Lower lobe of right lung (tissue), 2 donors: Measurements from ENCODE around the gene MAL. TPM values are rescaled to one million over a fixed set of nuclear protein-coding genes. Genes with fewer than 3 reads are reported as not detected.
A peak's percentile ranks its signal among the peaks of the same experiment; 100 is the strongest.

Source experiments
- ATAC-seq, 2 donors: fragments of 200-7000 bp; cut with Tn5 transposase; one replicate each; pipeline ENCODE4 v1.9.1; 2020 to 2022; ENCODE audit warnings: mild to moderate bottlenecking in 2 of 2, moderate library complexity in 2 of 2
- DNase-seq: peaks from one replicate; pipeline ENCODE4 v3.0.0-alpha.2; 2020
- H3K27ac ChIP-seq: fragments of 200-600 bp; one replicate; pipeline ENCODE4 v1.8.0; 2022
- H3K27me3 ChIP-seq: fragments of 200-600 bp; one replicate; pipeline ENCODE4 v1.8.0; 2022; ENCODE audit warnings: low read depth
- H3K36me3 ChIP-seq: fragments of 200-600 bp; one replicate; pipeline ENCODE4 v1.8.0; 2022; ENCODE audit warnings: mild to moderate bottlenecking
- H3K4me1 ChIP-seq: fragments of 200-600 bp; one replicate; pipeline ENCODE4 v1.8.0; 2022
- H3K4me3 ChIP-seq: fragments of 200-600 bp; one replicate; pipeline ENCODE4 v1.8.0; 2022; ENCODE audit warnings: mild to moderate bottlenecking
- H3K9me3 ChIP-seq: fragments of 200-600 bp; one replicate; pipeline ENCODE4 v1.8.0; 2022
- intact Hi-C: fragments of 100-400 bp; cut with DNase I; formaldehyde crosslinking; loops from one replicate; pipeline ENCODE4 v1.11.0; 2022
- total RNA-seq: library from RNA; stranded (reverse); fragmentation: NEBNext Ultra II Directional; extraction: Animal tissue kit (Norgen Biotek cat#: 25700); gene quantifications from one replicate; pipeline ENCODE4 v1.2.1, GENCODE V29; 2021
- TF ChIP-seq, protein P1 (sequence below): fragments of 200-600 bp; IDR thresholded peaks from one replicate; pipeline ENCODE4 v1.8.0; 2022; ENCODE audit warnings: antibody characterized with exemption, mild to moderate bottlenecking
- donor health status: DM: no; HTN: yes; CAD: no; lungs with severe emphysema.

Gene MAL
- total RNA-seq, 1 donor from 2014 or later = 13.4 TPM

DNA sequence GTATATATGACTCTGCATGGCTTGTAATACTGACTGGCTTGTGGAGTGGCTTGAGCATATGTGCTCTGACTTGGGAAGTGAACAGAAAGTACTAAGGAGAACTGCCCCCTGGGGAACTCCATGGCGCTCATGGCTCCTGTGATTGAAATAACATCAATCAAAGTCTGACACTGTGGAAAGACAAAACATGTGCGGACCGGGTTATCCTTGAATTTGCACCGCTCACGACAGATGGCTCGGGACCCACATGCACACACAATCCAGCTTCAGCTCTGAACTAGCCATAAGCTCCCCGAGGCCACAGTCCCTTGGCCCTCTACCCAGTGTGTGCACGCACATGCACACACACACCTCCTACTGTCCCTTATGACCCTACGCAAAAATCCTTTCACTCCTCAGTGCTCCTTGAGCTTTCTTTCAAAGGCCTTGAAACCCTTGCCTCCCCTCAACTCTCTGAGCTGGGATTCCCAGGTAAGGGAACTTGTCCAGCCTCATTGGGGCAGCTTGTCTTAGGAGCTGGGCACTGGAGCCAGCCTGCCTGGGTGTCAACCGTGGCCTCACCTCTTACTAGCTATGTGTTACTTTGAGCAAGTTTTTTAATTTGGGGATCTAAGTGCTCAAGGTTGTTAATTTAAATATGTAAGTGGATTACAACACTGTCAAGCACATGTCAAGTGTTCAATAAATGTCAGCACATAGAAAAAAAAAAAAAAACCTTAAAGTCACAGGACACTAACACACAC is 52.5 kb downstream of the MAL start:
- Histone ChIP-seq H3K9me3 (no peaks in the 10 kb centered on the region), H3K4me3 (no peak overlapping the region), H3K36me3 (no peaks in the 10 kb centered on the region), H3K4me1 (peaks cover 37% of the 10 kb centered on the region), H3K27me3 (peaks cover 21% of the 10 kb centered on the region), H3K27ac (no peak overlapping the region)
- intact Hi-C loops = loop anchor here (5.0 kb wide), 1 partner anchor 56 kb away; no protein-coding TSS in a partner anchor
- peak; percentile 42 to 74 for ATAC-seq
- TF ChIP-seq, protein P1, sequence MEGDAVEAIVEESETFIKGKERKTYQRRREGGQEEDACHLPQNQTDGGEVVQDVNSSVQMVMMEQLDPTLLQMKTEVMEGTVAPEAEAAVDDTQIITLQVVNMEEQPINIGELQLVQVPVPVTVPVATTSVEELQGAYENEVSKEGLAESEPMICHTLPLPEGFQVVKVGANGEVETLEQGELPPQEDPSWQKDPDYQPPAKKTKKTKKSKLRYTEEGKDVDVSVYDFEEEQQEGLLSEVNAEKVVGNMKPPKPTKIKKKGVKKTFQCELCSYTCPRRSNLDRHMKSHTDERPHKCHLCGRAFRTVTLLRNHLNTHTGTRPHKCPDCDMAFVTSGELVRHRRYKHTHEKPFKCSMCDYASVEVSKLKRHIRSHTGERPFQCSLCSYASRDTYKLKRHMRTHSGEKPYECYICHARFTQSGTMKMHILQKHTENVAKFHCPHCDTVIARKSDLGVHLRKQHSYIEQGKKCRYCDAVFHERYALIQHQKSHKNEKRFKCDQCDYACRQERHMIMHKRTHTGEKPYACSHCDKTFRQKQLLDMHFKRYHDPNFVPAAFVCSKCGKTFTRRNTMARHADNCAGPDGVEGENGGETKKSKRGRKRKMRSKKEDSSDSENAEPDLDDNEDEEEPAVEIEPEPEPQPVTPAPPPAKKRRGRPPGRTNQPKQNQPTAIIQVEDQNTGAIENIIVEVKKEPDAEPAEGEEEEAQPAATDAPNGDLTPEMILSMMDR = no peak
- no peak for DNase-seq

DNA sequence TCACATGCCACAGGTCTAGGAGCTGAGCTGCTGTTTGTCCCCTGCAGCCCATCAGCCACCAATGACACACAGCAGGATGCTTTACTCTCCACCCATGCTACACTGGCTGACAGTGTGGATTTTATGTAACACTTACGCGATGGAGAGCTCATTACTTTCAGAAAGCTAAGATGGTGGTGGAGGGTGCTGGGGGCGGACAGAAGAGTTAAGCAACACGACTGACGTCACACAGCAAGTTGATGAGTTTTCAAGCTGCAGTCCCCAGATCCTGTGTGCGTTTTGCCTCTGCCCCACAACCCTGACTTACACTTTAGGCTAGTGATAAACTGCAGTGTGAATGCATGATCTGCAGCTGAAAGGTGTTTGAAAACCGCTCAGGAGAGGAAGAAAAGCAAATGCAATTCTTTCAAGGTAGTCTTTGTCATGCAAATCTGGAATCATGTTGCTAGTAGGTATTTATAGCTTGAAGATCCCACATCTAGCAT is 53.7 kb downstream of the MAL start:
- ATAC-seq (peak in 1 of 2 donors; percentile 1), DNase-seq (no peak)
- Histone ChIP-seq H3K4me3 (no peak overlapping the region), H3K9me3 (no peaks in the 10 kb centered on the region), H3K27me3 (peaks cover 18% of the 10 kb centered on the region), H3K27ac (no peak overlapping the region), H3K4me1 (peaks cover 35% of the 10 kb centered on the region), H3K36me3 (no peaks in the 10 kb centered on the region)
- intact Hi-C loops = loop anchor here (5.0 kb wide), 1 partner anchor 57 kb away; no protein-coding TSS in a partner anchor
- TF ChIP-seq, protein P1 = no peak

DNA sequence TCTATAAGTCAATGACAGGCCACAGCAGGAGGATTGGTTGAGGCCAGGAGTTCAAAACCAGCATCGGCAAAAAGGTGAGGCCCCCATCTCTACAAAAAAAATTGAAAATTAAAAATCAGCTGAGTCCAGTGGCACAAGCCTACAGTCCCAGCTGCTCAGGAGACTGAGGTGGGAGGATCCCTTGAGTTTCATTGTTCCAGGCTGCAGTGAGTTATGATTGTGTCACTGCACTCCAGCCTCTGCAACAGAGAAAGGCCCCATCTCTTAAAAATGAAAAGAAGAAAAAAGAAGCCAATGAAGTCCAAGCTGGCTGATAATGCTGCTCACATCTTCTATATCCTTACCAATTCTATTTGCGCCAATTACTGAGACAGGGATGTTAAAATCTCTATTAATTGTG is 57.0 kb downstream of the MAL start:
- no peaks in the 10 kb centered on the region for H3K27me3 ChIP-seq
- H3K4me1 ChIP-seq = peaks cover 18% of the 10 kb centered on the region
- H3K27ac ChIP-seq = no peak overlapping the region
- H3K9me3 ChIP-seq = no peaks in the 10 kb centered on the region
- intact Hi-C loops = no loop called here
- no peak overlapping the region for H3K4me3 ChIP-seq
- H3K36me3 ChIP-seq = peaks cover 26% of the 10 kb centered on the region
- TF ChIP-seq, protein P1 = no peak
- DNase-seq (no peak), ATAC-seq (no peak)

DNA sequence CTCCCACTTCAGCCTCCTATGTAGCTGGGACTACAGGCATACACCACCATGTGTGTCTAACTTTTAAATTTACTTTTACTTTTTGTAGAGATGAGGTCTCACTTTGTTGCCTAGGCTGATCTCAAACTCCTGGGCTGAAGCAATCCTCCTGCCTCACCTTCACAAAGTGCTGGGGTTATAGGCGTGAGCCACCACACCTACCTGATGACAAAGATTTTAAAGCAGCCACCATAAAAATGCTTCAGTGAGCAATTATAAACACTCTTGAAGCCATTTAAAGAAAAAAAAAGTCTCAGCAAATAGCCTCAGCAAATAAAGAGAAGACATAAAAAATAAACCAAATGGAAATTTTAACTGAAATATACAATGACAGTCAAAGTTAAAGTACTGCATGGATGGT is 60.5 kb downstream of the MAL start:
- H3K27me3 ChIP-seq = no peaks in the 10 kb centered on the region
- peaks cover 58% of the 10 kb centered on the region for H3K36me3 ChIP-seq
- intact Hi-C loops = no loop called here
- no peaks in the 10 kb centered on the region for H3K4me1 ChIP-seq
- ATAC-seq (no peak), DNase-seq (no peak)
- H3K9me3 ChIP-seq = no peaks in the 10 kb centered on the region
- no peak overlapping the region for H3K4me3 ChIP-seq
- no peak overlapping the region for H3K27ac ChIP-seq
- TF ChIP-seq, protein P1 = no peak

DNA sequence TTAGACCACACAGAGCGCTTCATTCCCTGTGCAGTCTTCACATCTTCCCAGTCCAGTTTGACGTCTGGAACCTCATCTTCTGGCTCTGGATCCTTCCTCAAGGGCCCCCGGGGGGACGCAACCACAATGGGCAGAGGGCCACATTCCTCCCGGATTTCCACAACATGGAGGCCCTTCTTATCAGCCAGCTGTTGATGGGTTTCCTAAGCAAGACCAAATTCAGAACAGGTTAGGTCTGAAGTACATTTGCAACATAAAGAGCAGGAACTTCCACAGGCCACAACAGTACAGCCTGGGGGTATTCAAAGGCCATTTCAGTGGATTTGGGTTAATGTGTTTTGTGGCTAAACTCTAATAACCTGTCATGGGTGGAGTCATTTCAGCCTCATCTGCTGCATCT is 61.9 kb downstream of the MAL start:
- intact Hi-C loops = no loop called here
- Histone ChIP-seq H3K9me3 (no peaks in the 10 kb centered on the region), H3K36me3 (peaks cover 67% of the 10 kb centered on the region), H3K27me3 (no peaks in the 10 kb centered on the region), H3K4me3 (no peak overlapping the region), H3K4me1 (no peaks in the 10 kb centered on the region), H3K27ac (no peak overlapping the region)
- no peak for DNase-seq
- ATAC-seq = no peak
- TF ChIP-seq, protein P1 = no peak
